ENCODE results near the gene TUBB8. TPM values are rescaled to one million over a fixed set of nuclear protein-coding genes. Genes with fewer than 3 reads are reported as not detected.
"Not testable (repeated sequence)": the region's sequence is repeated elsewhere in the genome, so short reads cannot be mapped to it uniquely, and the experiment has no call there.

Gene TUBB8
- total and polyA plus RNA-seq, 2 of the 4 experiments (the other 2 are of a cell fraction): 0.07 TPM; not detected in 1

- H2BK120ac ChIP-seq (ENCODE audit: low read depth, low read length); H3K18ac ChIP-seq (ENCODE audit: low read depth, low read length); ATAC-seq (ENCODE audit: low read depth); H4K91ac ChIP-seq (ENCODE audit: insufficient read depth, low read depth, low read length); H2AK5ac ChIP-seq (ENCODE audit: low read depth, low read length); POLR2A ChIA-PET (ENCODE audit: unreplicated experiment); H3K4ac ChIP-seq (ENCODE audit: low read depth, low read length); CTCF ChIA-PET; H2AFZ ChIP-seq (replicated peaks; ENCODE audit: low read length, poor library complexity); H3K27me3 ChIP-seq (ENCODE audit: control insufficient read depth, insufficient read depth, low read length); H3K4me1 ChIP-seq (ENCODE audit: control insufficient read depth, insufficient read depth, low read length); H2BK5ac ChIP-seq (ENCODE audit: low read depth, low read length, poor library complexity, severe bottlenecking); H4K8ac ChIP-seq (ENCODE audit: low read depth in 2 of 2, low read length in 2 of 2); H3K79me1 ChIP-seq (ENCODE audit: low read depth in 1 of 2, low read length in 2 of 2); H3K9ac ChIP-seq (ENCODE audit: low read depth, low read length); H4K5ac ChIP-seq (ENCODE audit: low read depth, low read length); H2AK9ac ChIP-seq (replicated peaks; ENCODE audit: low read depth, low read length, poor library complexity); H3K4me3 ChIP-seq (ENCODE audit: insufficient read depth, low read depth, low read length); in situ Hi-C loops (cut with MboI; ENCODE audit: low sequenced_read_pairs); H3K56ac ChIP-seq (ENCODE audit: extremely low read depth, insufficient read depth, low read length); H3K4me2 ChIP-seq (ENCODE audit: low read depth, low read length); BruUV-seq (replicated peaks); DNase-seq; H3K36me3 ChIP-seq (ENCODE audit: control insufficient read depth, insufficient read depth, low read length); H3K9me3 ChIP-seq (ENCODE audit: control insufficient read depth, insufficient read depth, low read length); H2BK20ac ChIP-seq (ENCODE audit: low read depth, low read length); H3K14ac ChIP-seq (replicated peaks; ENCODE audit: low read depth, low read length); H2BK15ac ChIP-seq (ENCODE audit: low read depth, low read length); H3K27ac ChIP-seq (ENCODE audit: insufficient read depth, low read length); H3K9me1 ChIP-seq (ENCODE audit: insufficient read depth, low read length); H4K20me1 ChIP-seq (ENCODE audit: insufficient read depth, low read length); H3K23ac ChIP-seq (ENCODE audit: low read depth, low read length); dilution Hi-C loops (cut with HindIII; ENCODE audit: low sequenced_read_pairs, unreplicated experiment); intact Hi-C loops (cut with micrococcal nuclease): not testable (repeated sequence)
- WGBS, 2 experiments (ENCODE audit: extremely low coverage in 2 of 2, insufficient read length in 1 of 2): 80% methylated on average over 2 of the region's 2 CpGs; no CpG with 5 or more reads in 1 of the 2 experiments
These were observed 830 bp upstream of the TUBB8 start for GRCh38 chr10:49926-50325.

DNA sequence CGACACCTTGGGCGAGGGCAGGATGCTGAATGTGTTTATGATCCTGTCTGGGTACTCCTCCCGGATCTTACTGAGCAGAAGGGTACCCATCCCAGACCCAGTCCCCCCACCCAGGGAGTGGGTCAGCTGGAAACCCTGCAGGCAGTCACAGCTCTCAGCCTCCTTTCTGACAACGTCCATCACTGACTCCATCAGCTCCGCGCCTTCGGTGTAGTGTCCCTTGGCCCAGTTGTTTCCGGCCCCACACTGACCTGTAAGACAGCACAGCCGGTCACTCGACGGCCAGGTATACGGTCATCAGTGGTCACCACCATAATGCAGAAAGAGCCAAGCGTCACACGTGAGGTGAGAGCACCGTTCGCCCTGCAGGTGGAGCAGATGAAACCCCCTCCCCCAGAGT lies 1.2 kb downstream of the TUBB8 start:
- H3K4ac ChIP-seq (ENCODE audit: low read depth, low read length); dilution Hi-C loops (cut with HindIII; ENCODE audit: low sequenced_read_pairs, unreplicated experiment); H2BK20ac ChIP-seq (ENCODE audit: low read depth, low read length); H2AFZ ChIP-seq (replicated peaks; ENCODE audit: low read length, poor library complexity); POLR2A ChIA-PET (ENCODE audit: unreplicated experiment); H3K4me2 ChIP-seq (ENCODE audit: low read depth, low read length); intact Hi-C loops (cut with micrococcal nuclease); CTCF ChIA-PET; H3K27me3 ChIP-seq (ENCODE audit: control insufficient read depth, insufficient read depth, low read length); H2AK5ac ChIP-seq (ENCODE audit: low read depth, low read length); H3K4me1 ChIP-seq (ENCODE audit: control insufficient read depth, insufficient read depth, low read length); H3K79me1 ChIP-seq (ENCODE audit: low read depth in 1 of 2, low read length in 2 of 2); H2BK120ac ChIP-seq (ENCODE audit: low read depth, low read length); H3K56ac ChIP-seq (ENCODE audit: extremely low read depth, insufficient read depth, low read length); H3K4me3 ChIP-seq (ENCODE audit: insufficient read depth, low read depth, low read length); BruUV-seq (replicated peaks); H2AK9ac ChIP-seq (replicated peaks; ENCODE audit: low read depth, low read length, poor library complexity); H3K14ac ChIP-seq (replicated peaks; ENCODE audit: low read depth, low read length); ATAC-seq (ENCODE audit: low read depth); H3K9ac ChIP-seq (ENCODE audit: low read depth, low read length); H4K5ac ChIP-seq (ENCODE audit: low read depth, low read length); H3K27ac ChIP-seq (ENCODE audit: insufficient read depth, low read length); H3K23ac ChIP-seq (ENCODE audit: low read depth, low read length); DNase-seq; in situ Hi-C loops (cut with MboI; ENCODE audit: low sequenced_read_pairs); H3K9me1 ChIP-seq (ENCODE audit: insufficient read depth, low read length); H4K20me1 ChIP-seq (ENCODE audit: insufficient read depth, low read length); H3K9me3 ChIP-seq (ENCODE audit: control insufficient read depth, insufficient read depth, low read length); H4K91ac ChIP-seq (ENCODE audit: insufficient read depth, low read depth, low read length); H4K8ac ChIP-seq (ENCODE audit: low read depth in 2 of 2, low read length in 2 of 2); H3K18ac ChIP-seq (ENCODE audit: low read depth, low read length); H2BK15ac ChIP-seq (ENCODE audit: low read depth, low read length); H3K36me3 ChIP-seq (ENCODE audit: control insufficient read depth, insufficient read depth, low read length); H2BK5ac ChIP-seq (ENCODE audit: low read depth, low read length, poor library complexity, severe bottlenecking): not testable (repeated sequence)
- WGBS, 2 experiments (ENCODE audit: extremely low coverage in 2 of 2, insufficient read length in 1 of 2): no CpG with 5 or more reads among the region's 16 CpGs
